SH-SY5Y (cell line): Measurements from ENCODE around the gene EDIL3.

Experiments
- GATA2 ChIP-seq: IDR thresholded peaks from 2 replicates; pipeline ENCODE4 v1.6.1; 2011; ENCODE audit warnings: mild to moderate bottlenecking, low read depth, low read length
- GATA3 ChIP-seq: IDR thresholded peaks from 2 replicates; pipeline ENCODE4 v1.6.1; 2011; ENCODE audit warnings: low read depth, mild to moderate bottlenecking, low read length, moderate library complexity

DNA sequence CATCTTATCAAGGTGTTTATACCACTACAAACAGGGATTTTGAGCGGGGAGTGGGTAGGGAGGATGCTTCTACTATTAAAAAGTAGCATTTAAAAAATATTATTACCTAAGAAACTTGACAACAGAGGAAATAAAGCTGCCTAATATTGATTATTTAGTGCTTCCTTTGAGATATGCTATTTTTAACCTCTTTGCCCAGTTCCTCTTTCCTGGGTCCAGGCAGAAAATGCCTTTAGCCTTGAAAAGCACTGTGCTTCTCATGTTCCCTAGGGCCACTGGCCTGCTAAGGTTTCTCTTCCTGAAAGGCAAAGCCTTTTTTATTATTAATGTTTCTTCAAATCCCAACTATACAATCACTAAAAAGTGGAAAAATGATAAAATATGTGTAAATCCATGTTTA, 446.8 kb downstream of the EDIL3 start:
- TF ChIP-seq GATA2 (no peak), GATA3 (no peak)
